CD8-positive, alpha-beta memory T cell (primary cell): ENCODE data around the gene KCTD4. TPM values are rescaled to one million over a fixed set of nuclear protein-coding genes. Genes with fewer than 3 reads are reported as not detected.

Experiments
- CTCF ChIA-PET: fragments of 350-600 bp; sonication (Branson Sonifier 250); formaldehyde crosslinking; loops from one replicate; lab custom pipeline; 2021; ENCODE audit warnings: antibody characterized with exemption; lab: Charles Lee
- POLR2A ChIA-PET: fragments of 350-600 bp; sonication (Branson Sonifier 250); formaldehyde crosslinking; loops from one replicate; lab custom pipeline; 2021; ENCODE audit warnings: antibody characterized with exemption; lab: Charles Lee
- DNase-seq, 5 donors: peaks; one replicate each; pipeline versions ENCODE4 v3.0.0 to v3.0.0-alpha.2; 2020 to 2022; ENCODE audit warnings: mixed read lengths in 1 of 5
- H3K27ac ChIP-seq: one replicate; pipeline ENCODE4 v1.7.0; 2013; ENCODE audit warnings: low read depth, mild to moderate bottlenecking, low read length, moderate library complexity
- H3K27me3 ChIP-seq: 2 replicates; pipeline ENCODE4 v1.7.0; 2013; ENCODE audit warnings: low read length, mild to moderate bottlenecking; ENCODE audit not compliant: insufficient read depth, poor library complexity, severe bottlenecking
- H3K36me3 ChIP-seq: 2 replicates; pipeline ENCODE4 v1.7.0; 2013; ENCODE audit warnings: mild to moderate bottlenecking, low read length, moderate library complexity; ENCODE audit not compliant: insufficient read depth
- H3K4me1 ChIP-seq: 2 replicates; pipeline ENCODE4 v1.7.0; 2013; ENCODE audit warnings: mild to moderate bottlenecking, low read length, moderate library complexity; ENCODE audit not compliant: insufficient read depth
- H3K4me3 ChIP-seq: 2 replicates; pipeline ENCODE4 v1.7.0; 2013; ENCODE audit warnings: mild to moderate bottlenecking, low read length
- H3K9me3 ChIP-seq: 2 replicates; pipeline ENCODE4 v1.7.0; 2013; ENCODE audit warnings: mild to moderate bottlenecking, low read length
- H3K27ac Mint-ChIP-seq, 8 donors: one replicate each; pipeline ENCODE4 v1.8.0; 2020 to 2021; ENCODE audit warnings: mixed read lengths in 8 of 8, mild to moderate bottlenecking in 6 of 8, inconsistent platforms in 3 of 8, moderate library complexity in 3 of 8
- H3K27me3 Mint-ChIP-seq, 2 donors: one replicate each; pipeline ENCODE4 v1.8.0; 2020 to 2021; ENCODE audit warnings: mixed read lengths in 2 of 2, mild to moderate bottlenecking in 1 of 2, moderate library complexity in 1 of 2
- H3K36me3 Mint-ChIP-seq, 3 donors: one replicate each; pipeline ENCODE4 v1.8.0; 2020 to 2021; ENCODE audit warnings: mixed read lengths in 3 of 3, inconsistent platforms in 1 of 3, mild to moderate bottlenecking in 1 of 3
- H3K4me1 Mint-ChIP-seq, 3 donors: one replicate each; pipeline ENCODE4 v1.8.0; 2020 to 2021; ENCODE audit warnings: mixed read lengths in 3 of 3, inconsistent platforms in 1 of 3, mild to moderate bottlenecking in 1 of 3
- H3K4me3 Mint-ChIP-seq, 7 donors: one replicate each; pipeline ENCODE4 v1.8.0; 2020 to 2021; ENCODE audit warnings: mixed read lengths in 7 of 7, mild to moderate bottlenecking in 6 of 7, moderate library complexity in 4 of 7, inconsistent platforms in 2 of 7
- H3K9me3 Mint-ChIP-seq, 5 donors: one replicate each; pipeline ENCODE4 v1.8.0; 2020 to 2022; ENCODE audit warnings: mixed read lengths in 5 of 5, mild to moderate bottlenecking in 3 of 5, moderate library complexity in 2 of 5, inconsistent platforms in 1 of 5
- polyA plus RNA-seq: library from polyadenylated mRNA; unstranded; fragments of 300-500 nt; fragmentation: Illumina TruSeq; gene quantifications from one replicate; pipeline ENCODE4 v1.2.3, GENCODE V29; 2021
- total RNA-seq, 2 experiments: library from RNA; stranded (reverse); gene quantifications; one replicate each; pipeline ENCODE4 v1.2.3, GENCODE V29; 2021

KCTD4 gene
- total and polyA plus RNA-seq, 3 experiments from 2014 or later = not detected

- Histone ChIP-seq H3K9me3 (no peaks in the 10 kb centered on the region), H3K4me3 (no peak overlapping the region), H3K27me3 (no peaks in the 10 kb centered on the region), H3K36me3 (no peaks in the 10 kb centered on the region), H3K27ac (no peak overlapping the region), H3K4me1 (no peaks in the 10 kb centered on the region)
- Mint-ChIP-seq H3K4me1 (peaks cover 0 to 16% (median 6%) of the 10 kb centered on the region in 3 donors), H3K27me3 (no peaks in the 10 kb centered on the region), H3K9me3 (no peaks in the 10 kb centered on the region), H3K36me3 (peaks cover 4 to 6% (median 5%) of the 10 kb centered on the region in 3 donors), H3K27ac (peak overlapping the region in 1 of 8 donors; percentile 65), H3K4me3 (no peak overlapping the region)
- CTCF ChIA-PET = interaction anchor here (0.9 kb wide), 1 partner anchor 36 kb away, joined by 3 read pairs; no protein-coding TSS in a partner anchor
- DNase-seq = no peak
- POLR2A ChIA-PET = no interaction called here
These were observed 22.1 kb upstream of the KCTD4 start for GRCh38 chr13:45222919-45223318.

GRCh38 chr13:45222516-45222915 lies 21.7 kb upstream of the KCTD4 start:
- CTCF ChIA-PET = interaction anchor here (0.9 kb wide), 1 partner anchor 37 kb away, joined by 3 read pairs; no protein-coding TSS in a partner anchor
- POLR2A ChIA-PET = no interaction called here

DNA sequence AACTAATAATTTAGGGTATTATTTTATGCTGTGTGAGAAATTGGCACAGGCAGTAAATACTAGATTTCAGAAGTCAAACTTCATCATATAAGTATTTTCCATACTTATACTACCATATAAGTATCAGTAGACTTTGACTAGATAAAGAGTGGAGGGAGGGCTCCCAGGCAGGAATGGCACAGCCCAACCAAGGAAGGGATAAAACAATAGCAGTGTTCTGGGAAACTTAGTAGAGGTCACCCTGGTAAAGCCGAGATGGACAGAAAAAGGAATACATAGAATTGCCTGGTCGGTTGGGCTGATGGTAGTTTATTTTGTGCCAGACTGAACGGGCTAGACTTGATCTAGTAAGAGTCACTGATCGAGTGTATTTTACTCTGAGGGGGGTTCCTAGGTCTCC lies 19.6 kb upstream of the KCTD4 start:
- Mint-ChIP-seq H3K27me3 (no peaks in the 10 kb centered on the region), H3K9me3 (no peaks in the 10 kb centered on the region), H3K4me3 (no peak overlapping the region), H3K27ac (no peak overlapping the region), H3K4me1 (peaks cover 0 to 17% (median 12%) of the 10 kb centered on the region in 3 donors), H3K36me3 (peaks cover 8 to 16% (median 10%) of the 10 kb centered on the region in 3 donors)
- DNase-seq = no peak
- H3K4me3 ChIP-seq = no peak overlapping the region
- ChIA-PET POLR2A (no interaction called here), CTCF (no interaction called here)
- no peak overlapping the region for H3K27ac ChIP-seq
- no peaks in the 10 kb centered on the region for H3K9me3 ChIP-seq
- no peaks in the 10 kb centered on the region for H3K4me1 ChIP-seq
- no peaks in the 10 kb centered on the region for H3K27me3 ChIP-seq
- no peaks in the 10 kb centered on the region for H3K36me3 ChIP-seq

More at GRCh38 chr13:45222516-45222915, 21.7 kb upstream of the KCTD4 start:
- Histone ChIP-seq H3K4me3 (no peak overlapping the region), H3K27ac (no peak overlapping the region), H3K4me1 (no peaks in the 10 kb centered on the region), H3K36me3 (no peaks in the 10 kb centered on the region), H3K27me3 (no peaks in the 10 kb centered on the region), H3K9me3 (no peaks in the 10 kb centered on the region)
- H3K27me3 Mint-ChIP-seq = no peaks in the 10 kb centered on the region
- H3K9me3 Mint-ChIP-seq = no peaks in the 10 kb centered on the region
- peaks cover 0 to 19% (median 6%) of the 10 kb centered on the region in 3 donors for H3K4me1 Mint-ChIP-seq
- no peak overlapping the region for H3K4me3 Mint-ChIP-seq
- peak overlapping the region in 1 of 8 donors; percentile 65 for H3K27ac Mint-ChIP-seq
- DNase-seq = no peak
- peaks cover 4 to 5% (median 4%) of the 10 kb centered on the region in 3 donors for H3K36me3 Mint-ChIP-seq

DNA sequence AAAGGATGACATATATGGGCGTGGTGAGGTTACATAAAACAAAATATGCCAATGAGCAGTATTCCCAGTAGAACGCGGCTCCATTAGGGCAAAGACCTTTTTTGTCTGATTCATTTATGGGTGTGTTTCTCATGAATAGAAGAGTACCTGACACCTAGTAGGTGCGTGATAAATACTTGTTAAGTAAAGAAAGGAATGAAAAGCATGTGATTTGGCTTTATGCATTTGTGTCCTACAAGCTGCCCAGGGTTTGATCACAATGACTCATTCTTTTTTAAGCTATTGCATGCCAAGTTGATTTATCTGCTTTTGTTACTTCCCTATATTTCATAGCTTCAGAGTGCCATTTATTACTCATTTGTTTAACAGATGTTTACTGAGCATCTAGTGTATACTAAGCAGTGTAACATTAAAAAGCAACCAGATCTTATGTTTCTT lies 19.1 kb upstream of the KCTD4 start:
- Histone ChIP-seq H3K27me3 (no peaks in the 10 kb centered on the region), H3K4me1 (no peaks in the 10 kb centered on the region), H3K36me3 (no peaks in the 10 kb centered on the region), H3K9me3 (no peaks in the 10 kb centered on the region), H3K27ac (no peak overlapping the region), H3K4me3 (no peak overlapping the region)
- Mint-ChIP-seq H3K9me3 (no peaks in the 10 kb centered on the region), H3K4me1 (peaks cover 0 to 17% (median 12%) of the 10 kb centered on the region in 3 donors), H3K27ac (no peak overlapping the region), H3K36me3 (peaks cover 8 to 16% (median 10%) of the 10 kb centered on the region in 3 donors), H3K4me3 (no peak overlapping the region), H3K27me3 (no peaks in the 10 kb centered on the region)
- ChIA-PET CTCF (no interaction called here), POLR2A (no interaction called here)
- no peak for DNase-seq

DNA sequence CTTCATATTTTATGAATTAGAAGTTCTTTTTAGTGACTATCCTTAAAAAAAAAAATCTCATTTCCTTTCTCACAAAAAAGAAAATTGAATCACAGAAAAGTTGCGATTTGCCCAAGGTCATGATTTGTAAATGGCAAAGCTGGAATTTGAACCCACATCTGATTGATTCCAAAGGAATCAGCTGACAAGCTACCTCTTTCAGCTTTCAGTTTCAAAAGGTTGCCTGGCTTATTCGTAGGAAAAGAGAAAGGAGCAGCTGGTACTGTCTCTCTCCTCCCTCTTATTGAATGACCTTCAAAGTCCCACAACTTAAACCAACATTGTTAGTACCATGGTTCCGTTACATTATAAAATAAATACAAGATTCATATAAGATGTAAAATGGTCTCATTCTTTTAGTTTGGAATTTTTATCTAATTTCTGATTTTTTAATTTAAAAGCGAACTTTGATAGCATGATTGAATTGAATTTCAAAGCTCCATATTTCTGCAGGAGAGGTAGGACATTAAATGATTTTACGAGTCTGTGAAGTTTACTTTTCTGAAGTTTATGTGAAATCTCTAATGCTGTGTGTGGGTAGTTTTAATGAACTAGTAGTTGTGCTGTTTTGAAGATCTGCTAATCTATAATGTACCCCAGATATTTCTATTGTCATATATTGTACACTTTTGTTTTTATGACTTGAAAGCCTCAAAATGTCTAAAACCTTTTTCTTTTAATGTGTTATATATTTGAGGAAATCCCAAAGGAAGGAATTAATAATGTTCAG lies 18.5 kb upstream of the KCTD4 start:
- ChIA-PET POLR2A (no interaction called here), CTCF (no interaction called here)
- Mint-ChIP-seq H3K27me3 (no peaks in the 10 kb centered on the region), H3K4me1 (peaks cover 0 to 17% (median 12%) of the 10 kb centered on the region in 3 donors), H3K27ac (peak overlapping the region in 1 of 8 donors; percentile 46), H3K4me3 (no peak overlapping the region), H3K9me3 (no peaks in the 10 kb centered on the region), H3K36me3 (peaks cover 8 to 16% (median 10%) of the 10 kb centered on the region in 3 donors)
- H3K4me1 ChIP-seq = no peaks in the 10 kb centered on the region
- no peaks in the 10 kb centered on the region for H3K27me3 ChIP-seq
- H3K4me3 ChIP-seq = no peak overlapping the region
- H3K9me3 ChIP-seq = no peaks in the 10 kb centered on the region
- DNase-seq = no peak
- H3K36me3 ChIP-seq = no peaks in the 10 kb centered on the region
- H3K27ac ChIP-seq = no peak overlapping the region

DNA sequence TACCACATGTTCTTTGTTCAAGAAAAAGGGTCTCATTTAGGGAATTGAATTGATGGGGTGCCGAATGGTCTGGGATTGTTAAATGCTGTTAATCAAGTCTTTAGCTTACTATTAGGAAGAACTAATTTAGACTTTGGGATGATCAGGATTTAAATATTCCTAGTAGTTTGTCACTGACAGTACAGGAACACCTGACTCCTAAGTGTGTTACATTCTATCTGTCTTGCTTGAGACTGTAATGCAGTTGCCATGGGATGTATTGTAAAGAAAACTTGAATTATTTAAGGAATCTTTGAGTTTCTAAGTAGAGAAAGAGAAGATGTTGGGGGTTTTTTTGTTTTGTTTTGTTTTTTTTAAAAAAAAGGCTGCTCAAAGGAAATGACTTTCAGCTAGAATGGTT lies 17.8 kb upstream of the KCTD4 start:
- Mint-ChIP-seq H3K27me3 (no peaks in the 10 kb centered on the region), H3K4me1 (peaks cover 0 to 12% (median 12%) of the 10 kb centered on the region in 3 donors), H3K27ac (peak overlapping the region in 1 of 8 donors; percentile 12), H3K4me3 (no peak overlapping the region), H3K9me3 (no peaks in the 10 kb centered on the region), H3K36me3 (peaks cover 8 to 16% (median 13%) of the 10 kb centered on the region in 3 donors)
- no peaks in the 10 kb centered on the region for H3K36me3 ChIP-seq
- ChIA-PET POLR2A (no interaction called here), CTCF (no interaction called here)
- DNase-seq = no peak
- no peaks in the 10 kb centered on the region for H3K9me3 ChIP-seq
- no peaks in the 10 kb centered on the region for H3K27me3 ChIP-seq
- H3K27ac ChIP-seq = no peak overlapping the region
- H3K4me1 ChIP-seq = no peaks in the 10 kb centered on the region
- no peak overlapping the region for H3K4me3 ChIP-seq

GRCh38 chr13:45216193-45216592 lies 15.3 kb upstream of the KCTD4 start:
- no peaks in the 10 kb centered on the region for H3K27me3 Mint-ChIP-seq
- H3K27ac Mint-ChIP-seq = peak overlapping the region in 1 of 8 donors; percentile 47
- no peaks in the 10 kb centered on the region for H3K27me3 ChIP-seq
- ChIA-PET POLR2A (no interaction called here), CTCF (no interaction called here)
- no peaks in the 10 kb centered on the region for H3K4me1 ChIP-seq
- peaks cover 0 to 12% (median 7%) of the 10 kb centered on the region in 3 donors for H3K4me1 Mint-ChIP-seq
- H3K4me3 Mint-ChIP-seq = no peak overlapping the region
- H3K4me3 ChIP-seq = no peak overlapping the region
- H3K36me3 ChIP-seq = no peaks in the 10 kb centered on the region
- no peak for DNase-seq
- H3K36me3 Mint-ChIP-seq = peaks cover 4 to 21% (median 11%) of the 10 kb centered on the region in 3 donors
- H3K9me3 ChIP-seq = no peaks in the 10 kb centered on the region
- no peaks in the 10 kb centered on the region for H3K9me3 Mint-ChIP-seq
- no peak overlapping the region for H3K27ac ChIP-seq

GRCh38 chr13:45215392-45216077 lies 14.7 kb upstream of the KCTD4 start:
- Mint-ChIP-seq H3K4me3 (no peak overlapping the region), H3K27me3 (no peaks in the 10 kb centered on the region), H3K27ac (peak overlapping the region in 2 of 8 donors; percentile 26 to 27), H3K4me1 (peaks cover 0 to 12% (median 7%) of the 10 kb centered on the region in 3 donors), H3K36me3 (peaks cover 9 to 26% (median 13%) of the 10 kb centered on the region in 3 donors), H3K9me3 (no peaks in the 10 kb centered on the region)
- Histone ChIP-seq H3K36me3 (peaks cover 4% of the 10 kb centered on the region), H3K4me3 (no peak overlapping the region), H3K9me3 (no peaks in the 10 kb centered on the region), H3K27ac (no peak overlapping the region), H3K27me3 (no peaks in the 10 kb centered on the region), H3K4me1 (no peaks in the 10 kb centered on the region)
- ChIA-PET CTCF (no interaction called here), POLR2A (no interaction called here)
- no peak for DNase-seq
